Peyer's patch (tissue), 4 donors: ENCODE measurements around the gene UPF3B.

Experiments used
- POLR2A ChIP-seq, 2 donors: fragments of 450-650 bp; IDR thresholded peaks; one replicate each; pipeline ENCODE4 v1.5.1; 2017; ENCODE audit warnings: antibody characterized with exemption in 2 of 2, mild to moderate bottlenecking in 2 of 2, moderate library complexity in 2 of 2
- TF ChIP-seq, protein P1 (sequence below), 6 experiments: fragments of 450-650 bp in 4 of 6; fragments of 200-600 bp in 2 of 6; sonication (generic) in 1 of 6; IDR thresholded peaks; one replicate each; pipeline ENCODE4 v1.5.1; 2017 to 2019; ENCODE audit warnings: antibody characterized with exemption in 6 of 6, mild to moderate bottlenecking in 3 of 6, moderate library complexity in 1 of 6

DNA sequence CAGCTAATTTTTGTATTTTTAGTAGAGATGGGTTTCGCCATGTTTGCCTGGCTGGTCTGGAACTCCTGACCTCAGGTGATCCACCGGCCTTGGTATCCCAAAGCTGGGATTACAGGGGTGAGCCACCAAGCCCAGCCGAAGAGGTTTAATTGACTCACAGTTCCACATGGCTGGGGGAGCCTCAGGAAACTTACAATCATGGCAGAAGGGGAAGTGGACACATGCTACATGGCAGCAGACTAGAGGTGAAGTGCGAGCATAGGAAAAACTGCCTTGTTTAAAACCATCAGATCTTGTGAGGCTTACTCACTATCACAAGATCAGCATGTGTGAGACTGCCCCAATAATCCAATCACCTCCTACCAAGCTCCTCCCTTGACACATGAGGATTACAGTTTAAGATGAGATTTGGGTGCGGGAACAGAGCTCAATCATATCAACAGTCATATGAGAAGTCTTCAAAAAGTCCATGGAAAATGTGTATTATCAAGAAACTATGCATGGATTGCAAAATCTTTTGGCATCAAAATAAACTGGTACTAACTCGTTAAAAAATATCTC lies 35.6 kb downstream of the UPF3B start:
- TF ChIP-seq, protein P1, sequence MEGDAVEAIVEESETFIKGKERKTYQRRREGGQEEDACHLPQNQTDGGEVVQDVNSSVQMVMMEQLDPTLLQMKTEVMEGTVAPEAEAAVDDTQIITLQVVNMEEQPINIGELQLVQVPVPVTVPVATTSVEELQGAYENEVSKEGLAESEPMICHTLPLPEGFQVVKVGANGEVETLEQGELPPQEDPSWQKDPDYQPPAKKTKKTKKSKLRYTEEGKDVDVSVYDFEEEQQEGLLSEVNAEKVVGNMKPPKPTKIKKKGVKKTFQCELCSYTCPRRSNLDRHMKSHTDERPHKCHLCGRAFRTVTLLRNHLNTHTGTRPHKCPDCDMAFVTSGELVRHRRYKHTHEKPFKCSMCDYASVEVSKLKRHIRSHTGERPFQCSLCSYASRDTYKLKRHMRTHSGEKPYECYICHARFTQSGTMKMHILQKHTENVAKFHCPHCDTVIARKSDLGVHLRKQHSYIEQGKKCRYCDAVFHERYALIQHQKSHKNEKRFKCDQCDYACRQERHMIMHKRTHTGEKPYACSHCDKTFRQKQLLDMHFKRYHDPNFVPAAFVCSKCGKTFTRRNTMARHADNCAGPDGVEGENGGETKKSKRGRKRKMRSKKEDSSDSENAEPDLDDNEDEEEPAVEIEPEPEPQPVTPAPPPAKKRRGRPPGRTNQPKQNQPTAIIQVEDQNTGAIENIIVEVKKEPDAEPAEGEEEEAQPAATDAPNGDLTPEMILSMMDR (IDR thresholded peaks at IDR 0.05), result no peak
- TF ChIP-seq POLR2A (IDR thresholded peaks at IDR 0.05), result no peak
